HEK293T (cell line): ENCODE measurements around the gene SVOP.

Experiments
- FOXA1 ChIP-seq: fragments of 450-650 bp; IDR thresholded peaks from 2 replicates; pipeline ENCODE4 v1.6.1; 2016; ENCODE audit warnings: mild to moderate bottlenecking
- HDGF ChIP-seq: fragments of 450-650 bp; IDR thresholded peaks from 2 replicates; pipeline ENCODE4 v1.6.1; 2017; ENCODE audit warnings: antibody characterized with exemption, borderline replicate concordance

DNA sequence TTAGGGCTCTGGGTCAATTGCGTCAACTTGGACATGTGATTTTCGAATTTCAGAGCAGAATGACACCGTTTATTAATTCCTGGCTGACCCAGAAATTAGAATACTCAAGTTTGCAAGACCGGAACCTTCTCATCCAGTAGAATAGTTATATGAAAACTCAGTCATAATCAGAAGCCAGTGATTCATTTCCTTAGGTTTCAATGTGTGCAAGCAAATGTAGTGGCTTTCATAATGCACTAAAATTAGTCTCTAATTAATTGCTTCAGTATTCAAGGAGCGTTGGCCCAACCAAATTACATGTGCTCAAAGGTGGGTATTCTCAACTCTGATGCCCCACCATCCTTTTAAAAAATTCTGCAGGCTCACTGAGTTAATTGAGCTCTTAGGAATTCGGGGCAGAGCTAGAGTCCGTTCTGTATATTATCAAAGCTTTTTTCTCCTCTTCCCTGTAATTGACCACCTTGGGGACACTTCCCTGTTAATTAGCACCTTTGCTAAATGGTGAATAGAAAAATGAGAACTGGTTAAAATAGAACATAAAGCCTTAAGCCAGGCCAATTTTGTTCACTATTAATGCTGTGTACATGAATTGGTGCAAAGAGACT, 85.6 kb downstream of the SVOP start:
- TF ChIP-seq FOXA1 (no peak), HDGF (no peak)
